ENCODE data around the gene POLG2.

- TF ChIP-seq CTCF (IDR thresholded peaks at IDR 0.05 in 2 of 3, conservative IDR thresholded peaks at IDR 0.05 in 1 of 3; ENCODE audit: insufficient read depth in 2 of 3, low read depth in 1 of 3, low read length in 3 of 3) (no peak), PREB (CRISPR knock-in tag; IDR thresholded peaks at IDR 0.05) (no peak), CBX3 (IDR thresholded peaks at IDR 0.05; ENCODE audit: borderline replicate concordance in 1 of 2, low read length in 2 of 2) (no peak), ZBTB5 (IDR thresholded peaks at IDR 0.05) (no peak), ARID2 (IDR thresholded peaks at IDR 0.05) (no peak), PRMT5 (CRISPR knock-in tag; IDR thresholded peaks at IDR 0.05) (no peak)
Measured at GRCh38 chr17:64470625-64471024, 26.2 kb downstream of the POLG2 start.
